SK-N-SH treated with all-trans-retinoic acid at 6 μM for 48 hours (cell line): ENCODE results near the gene HOXC10.

Source experiments
- CSRNP3 ChIP-seq: fragments of 250-450 bp; sonication (Bioruptor Pico); IDR thresholded peaks from 2 replicates; pipeline ENCODE4 v1.5.1; 2021; ENCODE audit warnings: mild to moderate bottlenecking, moderate library complexity
- ZFP3 ChIP-seq: fragments of 250-450 bp; sonication (Bioruptor Pico); IDR thresholded peaks from 2 replicates; pipeline ENCODE4 v1.5.0; 2020; ENCODE audit warnings: mild to moderate bottlenecking, moderate library complexity

GRCh38 chr12:54026640-54027441 is 41.9 kb downstream of the HOXC10 start:
- no peak for TF ChIP-seq CSRNP3 (CRISPR knock-in tag)
- no peak for TF ChIP-seq ZFP3 (CRISPR knock-in tag)
